ENCODE measurements around the gene PRKCB. TPM values are rescaled to one million over a fixed set of nuclear protein-coding genes. Genes with fewer than 3 reads are reported as not detected.
A peak's percentile ranks its signal among the peaks of the same experiment; 100 is the strongest.

PRKCB gene
- polyA plus RNA-seq, 3 donors, result 57.4 to 87.4 (median 75.5) TPM

DNA sequence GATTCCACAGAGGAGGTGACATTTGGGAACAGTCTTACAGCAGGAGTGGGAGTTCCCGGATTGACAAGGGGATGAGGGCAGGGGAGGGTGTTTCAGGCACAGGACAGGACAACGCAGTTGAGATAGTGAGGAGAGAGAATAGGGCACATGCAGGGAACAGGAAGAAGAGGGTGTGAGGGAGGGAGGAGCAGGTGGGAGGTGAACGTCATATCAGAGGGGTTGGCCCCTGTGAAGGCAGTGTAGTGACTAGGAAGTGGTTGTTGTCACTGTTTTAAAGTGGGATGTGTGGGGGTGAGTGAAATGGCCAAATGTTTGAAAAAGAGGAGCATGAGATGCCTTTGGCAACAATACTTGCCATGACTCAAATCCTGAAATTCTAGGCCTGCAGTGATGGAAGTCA, 12.2 kb downstream of the PRKCB start:
- Mint-ChIP-seq H3K9me3 (peaks cover 0 to 16% (median 0%) of the 10 kb centered on the region in 7 donors), H3K27ac (peak overlapping the region in 5 of 7 donors; percentile 49 to 79 (median 70)), H3K27me3 (ENCODE audit: low read depth in 3 of 3) (peaks cover 0 to 2% (median 0%) of the 10 kb centered on the region in 3 donors), H3K36me3 (peaks cover 42 to 56% of the 10 kb centered on the region in 2 donors), H3K4me1 (peaks cover 80% of the 10 kb centered on the region), H3K4me3 (no peak overlapping the region)
- WGBS (ENCODE audit: insufficient coverage), result 57% methylated on average over 3 of the region's 3 CpGs
- H2AFZ ChIP-seq (ENCODE audit: insufficient read depth, low read depth, low read length, poor library complexity, severe bottlenecking), result no peak overlapping the region
- H3K9ac ChIP-seq (ENCODE audit: insufficient read depth, low read length, poor library complexity, severe bottlenecking), result no peak overlapping the region
- H4K20me1 ChIP-seq (ENCODE audit: insufficient read depth, low read length), result peaks cover 73% of the 10 kb centered on the region
- H3K9me3 ChIP-seq (replicated peaks in 1 of 2; ENCODE audit: control insufficient read depth in 1 of 2, insufficient read depth in 1 of 2, low read length in 2 of 2), result no peaks in the 10 kb centered on the region
- peaks cover 97% of the 10 kb centered on the region for H3K79me2 ChIP-seq (ENCODE audit: insufficient read depth, low read length)
- no peak overlapping the region for H3K4me2 ChIP-seq (replicated peaks; ENCODE audit: extremely low read depth, low read length, poor library complexity, severe bottlenecking)
- H3K27ac ChIP-seq (ENCODE audit: low read depth in 1 of 2, low read length in 2 of 2), result no peak overlapping the region
- peak in 1 of 3 donors; percentile 16 for DNase-seq
- TF ChIP-seq, protein P1, sequence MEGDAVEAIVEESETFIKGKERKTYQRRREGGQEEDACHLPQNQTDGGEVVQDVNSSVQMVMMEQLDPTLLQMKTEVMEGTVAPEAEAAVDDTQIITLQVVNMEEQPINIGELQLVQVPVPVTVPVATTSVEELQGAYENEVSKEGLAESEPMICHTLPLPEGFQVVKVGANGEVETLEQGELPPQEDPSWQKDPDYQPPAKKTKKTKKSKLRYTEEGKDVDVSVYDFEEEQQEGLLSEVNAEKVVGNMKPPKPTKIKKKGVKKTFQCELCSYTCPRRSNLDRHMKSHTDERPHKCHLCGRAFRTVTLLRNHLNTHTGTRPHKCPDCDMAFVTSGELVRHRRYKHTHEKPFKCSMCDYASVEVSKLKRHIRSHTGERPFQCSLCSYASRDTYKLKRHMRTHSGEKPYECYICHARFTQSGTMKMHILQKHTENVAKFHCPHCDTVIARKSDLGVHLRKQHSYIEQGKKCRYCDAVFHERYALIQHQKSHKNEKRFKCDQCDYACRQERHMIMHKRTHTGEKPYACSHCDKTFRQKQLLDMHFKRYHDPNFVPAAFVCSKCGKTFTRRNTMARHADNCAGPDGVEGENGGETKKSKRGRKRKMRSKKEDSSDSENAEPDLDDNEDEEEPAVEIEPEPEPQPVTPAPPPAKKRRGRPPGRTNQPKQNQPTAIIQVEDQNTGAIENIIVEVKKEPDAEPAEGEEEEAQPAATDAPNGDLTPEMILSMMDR (IDR thresholded peaks at IDR 0.05), result no peak
- peaks cover 41 to 49% of the 10 kb centered on the region in 2 donors for H3K4me1 ChIP-seq (ENCODE audit: control insufficient read depth in 1 of 2, insufficient read depth in 2 of 2, low read length in 2 of 2)
- no peaks in the 10 kb centered on the region for H3K27me3 ChIP-seq (ENCODE audit: control insufficient read depth in 2 of 2, insufficient read depth in 2 of 2, low read length in 2 of 2)
- no peak overlapping the region for H3K4me3 ChIP-seq (replicated peaks in 1 of 3; ENCODE audit: low read depth in 2 of 3, low read length in 3 of 3)
- peaks cover 6 to 52% of the 10 kb centered on the region in 2 donors for H3K36me3 ChIP-seq (replicated peaks in 1 of 2; ENCODE audit: control insufficient read depth in 1 of 2, insufficient read depth in 2 of 2, low read length in 2 of 2)
- intact Hi-C loops (cut with micrococcal nuclease), result no loop called here

GRCh38 chr16:23848958-23849357, 13.2 kb downstream of the PRKCB start:
- H3K27ac Mint-ChIP-seq, result peak overlapping the region in 2 of 7 donors; percentile 49 to 78
- no peaks in the 10 kb centered on the region for H3K27me3 ChIP-seq (ENCODE audit: control insufficient read depth in 2 of 2, insufficient read depth in 2 of 2, low read length in 2 of 2)
- H3K27me3 Mint-ChIP-seq (ENCODE audit: low read depth in 3 of 3), result peaks cover 0 to 2% (median 0%) of the 10 kb centered on the region in 3 donors
- H3K27ac ChIP-seq (ENCODE audit: low read depth in 1 of 2, low read length in 2 of 2), result no peak overlapping the region
- intact Hi-C loops (cut with micrococcal nuclease), result no loop called here
- H3K4me2 ChIP-seq (replicated peaks; ENCODE audit: extremely low read depth, low read length, poor library complexity, severe bottlenecking), result no peak overlapping the region
- peaks cover 5 to 42% of the 10 kb centered on the region in 2 donors for H3K36me3 ChIP-seq (replicated peaks in 1 of 2; ENCODE audit: control insufficient read depth in 1 of 2, insufficient read depth in 2 of 2, low read length in 2 of 2)
- peaks cover 97% of the 10 kb centered on the region for H3K79me2 ChIP-seq (ENCODE audit: insufficient read depth, low read length)
- H3K4me3 ChIP-seq (replicated peaks in 1 of 3; ENCODE audit: low read depth in 2 of 3, low read length in 3 of 3), result no peak overlapping the region
- H3K9me3 Mint-ChIP-seq, result peaks cover 0 to 25% (median 3%) of the 10 kb centered on the region in 7 donors
- TF ChIP-seq, protein P1 (IDR thresholded peaks at IDR 0.05), result no peak
- peak overlapping the region in 1 of 2 donors; percentile 42 for H3K4me3 Mint-ChIP-seq
- H3K4me1 ChIP-seq (ENCODE audit: control insufficient read depth in 1 of 2, insufficient read depth in 2 of 2, low read length in 2 of 2), result peaks cover 51 to 59% of the 10 kb centered on the region in 2 donors
- DNase-seq, result no peak
- peaks cover 0 to 5% of the 10 kb centered on the region in 2 donors for H3K9me3 ChIP-seq (replicated peaks in 1 of 2; ENCODE audit: control insufficient read depth in 1 of 2, insufficient read depth in 1 of 2, low read length in 2 of 2)
- 25% methylated on average over 2 of the region's 9 CpGs for WGBS (ENCODE audit: insufficient coverage)
- H4K20me1 ChIP-seq (ENCODE audit: insufficient read depth, low read length), result peaks cover 69% of the 10 kb centered on the region
- H3K9ac ChIP-seq (ENCODE audit: insufficient read depth, low read length, poor library complexity, severe bottlenecking), result no peak overlapping the region
- no peak overlapping the region for H2AFZ ChIP-seq (ENCODE audit: insufficient read depth, low read depth, low read length, poor library complexity, severe bottlenecking)
- H3K36me3 Mint-ChIP-seq, result peaks cover 37 to 48% of the 10 kb centered on the region in 2 donors
- H3K4me1 Mint-ChIP-seq, result peaks cover 87% of the 10 kb centered on the region

Measured in CD14-positive monocyte (primary cell).